ENCODE data around the gene KRTAP4-12.
"Not testable (repeated sequence)": the region's sequence is repeated elsewhere in the genome, so short reads cannot be mapped to it uniquely, and the experiment has no call there.

Gene KRTAP4-12

GRCh38 chr17:41125064-41125463 lies 1.1 kb upstream of the KRTAP4-12 start:
- no peak for DNase-seq

GRCh38 chr17:41123292-41123990 lies 541 bp downstream of the KRTAP4-12 start:
- DNase-seq = not testable (repeated sequence)

- no peak for DNase-seq
Observed at GRCh38 chr17:41121742-41122141, 2.2 kb downstream of the KRTAP4-12 start.

GRCh38 chr17:41119696-41120690 lies 4.0 kb downstream of the KRTAP4-12 start:
- not testable (repeated sequence) for DNase-seq

GRCh38 chr17:41118721-41119120 lies 5.3 kb downstream of the KRTAP4-12 start:
- DNase-seq = no peak

- not testable (repeated sequence) for DNase-seq
Observed at GRCh38 chr17:41117846-41118386, 6.1 kb downstream of the KRTAP4-12 start, which contains the start of gene KRTAP4-11. TSS of gene KRTAP4-11 (minus strand) at chr17:41118373. CDS start at chr17:41118315, 58 bp downstream.

- no peak for DNase-seq
Observed at GRCh38 chr17:41116297-41116696, 7.7 kb downstream of the KRTAP4-12 start.

- DNase-seq = no peak
Observed at GRCh38 chr17:41111151-41111885, 12.7 kb downstream of the KRTAP4-12 start.

- DNase-seq = not testable (repeated sequence)
Observed at GRCh38 chr17:41108728-41109386, 15.1 kb downstream of the KRTAP4-12 start.

GRCh38 chr17:41107941-41108450 lies 16.0 kb downstream of the KRTAP4-12 start:
- DNase-seq = no peak

GRCh38 chr17:41105347-41105746 lies 18.6 kb downstream of the KRTAP4-12 start, which contains the start of gene KRTAP4-9:
TSS of gene KRTAP4-9 (plus strand) at chr17:41105389. CDS start at chr17:41105389, 0 bp downstream.
- DNase-seq = not testable (repeated sequence)

- DNase-seq = not testable (repeated sequence)
Observed at GRCh38 chr17:41104386-41105038, 19.5 kb downstream of the KRTAP4-12 start.

- no peak for DNase-seq
Observed at GRCh38 chr17:41103896-41104295, 20.1 kb downstream of the KRTAP4-12 start.

GRCh38 chr17:41101586-41102259 lies 22.3 kb downstream of the KRTAP4-12 start, which contains the start of gene KRTAP4-16:
TSS of gene KRTAP4-16 (minus strand) at chr17:41102209. CDS start at chr17:41102209, 0 bp downstream.
- DNase-seq = no peak

GRCh38 chr17:41099682-41100480 lies 24.1 kb downstream of the KRTAP4-12 start:
- DNase-seq = not testable (repeated sequence)

- no peak for DNase-seq
Observed at GRCh38 chr17:41098481-41098880, 25.5 kb downstream of the KRTAP4-12 start.

- DNase-seq = no peak
Observed at GRCh38 chr17:41098042-41098441, 25.9 kb downstream of the KRTAP4-12 start, which contains the start of gene KRTAP4-8. TSS of gene KRTAP4-8 (minus strand) at chr17:41098142. CDS start at chr17:41098084, 58 bp downstream.

GRCh38 chr17:41096055-41096454 lies 27.9 kb downstream of the KRTAP4-12 start:
- no peak for DNase-seq

- not testable (repeated sequence) for DNase-seq
Observed at GRCh38 chr17:41088760-41089352, 35.1 kb downstream of the KRTAP4-12 start.

Measured in DMS 273 treated with DMSO at 0.1 percent for 48 hours (cell line).